Prostate gland (tissue), 2 donors: ENCODE data around the gene LMNB1. TPM values are rescaled to one million over a fixed set of nuclear protein-coding genes. Genes with fewer than 3 reads are reported as not detected.
A peak's percentile ranks its signal among the peaks of the same experiment; 100 is the strongest.

Experiments used
- DNase-seq: peaks from one replicate; pipeline ENCODE4 v3.0.0-alpha.2; 2019; ENCODE audit warnings: low spot score
- H3K27ac ChIP-seq, 2 donors: fragments of 200-600 bp; sonication (generic); 2 replicates each; pipeline ENCODE4 v1.5.1; 2017 to 2019
- H3K27me3 ChIP-seq: fragments of 200-600 bp; sonication (generic); replicated peaks from 2 replicates; pipeline ENCODE4 v1.5.1; 2019; ENCODE audit not compliant: insufficient read depth
- H3K36me3 ChIP-seq, 2 donors: fragments of 200-600 bp; sonication (generic); 1 replicate in 1 of 2; 2 replicates in 1 of 2; pipeline versions ENCODE4 v1.5.1 to v1.8.1; 2017 to 2019
- H3K4me1 ChIP-seq: fragments of 200-600 bp; sonication (generic); replicated peaks from 2 replicates; pipeline ENCODE4 v1.5.1; 2019
- H3K4me3 ChIP-seq, 2 donors: fragments of 200-600 bp; sonication (generic); 2 replicates each; pipeline ENCODE4 v1.5.1; 2017 to 2019
- H3K9me3 ChIP-seq: fragments of 200-600 bp; sonication (generic); 2 replicates; pipeline ENCODE4 v1.5.1; 2017
- CTCF ChIP-seq, 4 experiments: fragments of 200-600 bp in 2 of 4; fragments of 450-650 bp in 2 of 4; sonication (generic) in 2 of 4; IDR thresholded peaks; 1 replicate in 3 of 4; 2 replicates in 1 of 4; pipeline ENCODE4 v1.5.1; 2016 to 2019; ENCODE audit warnings: antibody characterized with exemption in 4 of 4, mild to moderate bottlenecking in 2 of 4, moderate library complexity in 2 of 4
- POLR2A ChIP-seq: fragments of 450-650 bp; IDR thresholded peaks from one replicate; pipeline ENCODE4 v1.6.1; 2016; ENCODE audit warnings: antibody characterized with exemption, mild to moderate bottlenecking
- POLR2AphosphoS5 ChIP-seq: sonication (generic); formaldehyde crosslinking; IDR thresholded peaks from one replicate; pipeline ENCODE4 v1.6.1; 2017; ENCODE audit warnings: antibody characterized with exemption
- WGBS: methylation state at CpG from one replicate; pipeline ENCODE4 v1.1.5; 2018; 5-methylcytosine and 5-hydroxymethylcytosine counted together
- intact Hi-C: fragments of 100-400 bp; cut with DNase I; formaldehyde crosslinking; loops from one replicate; pipeline ENCODE4 v1.14.2; 2022
- total RNA-seq, 2 donors: library from RNA; depleted of rRNA; stranded (reverse); fragments of >200 nt; gene quantifications; one replicate each; pipeline ENCODE4 v1.1.0, GENCODE V29; 2016

Gene LMNB1
- total RNA-seq, 2 donors from 2014 or later: 11.5 to 12.2 TPM

GRCh38 chr5:126847456-126847820, 70.5 kb downstream of the LMNB1 start:
- H3K27ac ChIP-seq: peak overlapping the region in 1 of 2 donors; percentile 7
- intact Hi-C loops: no loop called here

DNA sequence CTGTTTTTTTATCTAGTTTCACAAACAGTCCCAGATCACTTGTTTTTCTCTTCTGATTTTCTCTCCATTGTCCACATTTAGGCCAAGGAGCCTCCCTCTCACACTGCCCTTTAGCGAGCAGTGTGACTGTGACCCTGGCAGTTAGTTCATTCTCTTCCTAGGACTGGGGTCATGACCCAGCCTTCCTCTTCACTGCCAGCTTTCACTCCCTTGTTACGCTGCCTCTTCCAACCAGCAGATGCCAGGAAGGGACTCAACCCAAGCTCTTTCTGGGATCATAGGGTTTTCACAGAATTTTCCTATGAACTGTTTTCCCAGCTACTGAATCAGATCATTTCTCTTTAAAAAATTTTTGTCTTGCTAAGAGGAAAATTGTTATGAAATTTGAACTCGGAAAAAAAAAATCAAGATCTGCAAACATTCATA, 70.9 kb downstream of the LMNB1 start:
- intact Hi-C loops: no loop called here
- no peak overlapping the region for H3K4me3 ChIP-seq
- WGBS: 70% methylated on average over 3 of the region's 3 CpGs

More at GRCh38 chr5:126847456-126847820, 70.5 kb downstream of the LMNB1 start:
- Histone ChIP-seq H3K27me3 (no peaks in the 10 kb centered on the region), H3K4me3 (no peak overlapping the region), H3K4me1 (no peaks in the 10 kb centered on the region), H3K9me3 (no peaks in the 10 kb centered on the region), H3K36me3 (no peaks in the 10 kb centered on the region)
- TF ChIP-seq CTCF (IDR thresholded peaks at IDR 0.05): no peak
- no peak for TF ChIP-seq POLR2A
- no peak for TF ChIP-seq POLR2AphosphoS5
- DNase-seq: no peak
- 77% methylated on average over 4 of the region's 4 CpGs for whole genome bisulfite sequencing

DNA sequence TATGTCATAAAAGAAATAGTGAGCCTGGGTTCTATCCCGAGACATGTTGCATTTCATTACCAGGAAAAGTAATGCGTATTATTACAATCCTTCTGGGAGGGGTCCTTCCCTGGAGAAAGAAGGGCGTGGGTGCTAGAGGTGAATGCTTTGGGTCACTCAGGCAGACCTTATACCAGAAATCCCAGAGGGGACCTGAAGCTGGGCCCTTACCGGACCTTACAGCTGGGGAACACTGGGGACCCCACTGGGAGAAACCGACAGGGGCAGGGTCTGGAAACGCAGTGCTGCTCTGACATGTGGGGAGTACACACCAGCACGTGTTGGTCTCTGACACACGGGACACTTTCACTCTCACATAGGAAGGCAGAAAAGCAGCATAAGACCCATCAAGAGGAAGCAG, 71.3 kb downstream of the LMNB1 start:
- Histone ChIP-seq H3K4me1 (no peaks in the 10 kb centered on the region), H3K27me3 (no peaks in the 10 kb centered on the region), H3K4me3 (no peak overlapping the region), H3K9me3 (no peaks in the 10 kb centered on the region), H3K36me3 (no peaks in the 10 kb centered on the region), H3K27ac (no peak overlapping the region)
- WGBS: 69% methylated on average over 8 of the region's 8 CpGs
- no peak for DNase-seq
- no peak for TF ChIP-seq CTCF (IDR thresholded peaks at IDR 0.05)
- TF ChIP-seq POLR2AphosphoS5: no peak
- TF ChIP-seq POLR2A: no peak
- intact Hi-C loops: no loop called here

More for the DNA sequence above, 70.9 kb downstream of the LMNB1 start:
- Histone ChIP-seq H3K4me1 (no peaks in the 10 kb centered on the region), H3K27me3 (no peaks in the 10 kb centered on the region), H3K27ac (peak overlapping the region in 1 of 2 donors; percentile 7), H3K36me3 (no peaks in the 10 kb centered on the region), H3K9me3 (no peaks in the 10 kb centered on the region)
- no peak for DNase-seq
- TF ChIP-seq POLR2AphosphoS5: no peak
- no peak for TF ChIP-seq POLR2A
- no peak for TF ChIP-seq CTCF (IDR thresholded peaks at IDR 0.05)

DNA sequence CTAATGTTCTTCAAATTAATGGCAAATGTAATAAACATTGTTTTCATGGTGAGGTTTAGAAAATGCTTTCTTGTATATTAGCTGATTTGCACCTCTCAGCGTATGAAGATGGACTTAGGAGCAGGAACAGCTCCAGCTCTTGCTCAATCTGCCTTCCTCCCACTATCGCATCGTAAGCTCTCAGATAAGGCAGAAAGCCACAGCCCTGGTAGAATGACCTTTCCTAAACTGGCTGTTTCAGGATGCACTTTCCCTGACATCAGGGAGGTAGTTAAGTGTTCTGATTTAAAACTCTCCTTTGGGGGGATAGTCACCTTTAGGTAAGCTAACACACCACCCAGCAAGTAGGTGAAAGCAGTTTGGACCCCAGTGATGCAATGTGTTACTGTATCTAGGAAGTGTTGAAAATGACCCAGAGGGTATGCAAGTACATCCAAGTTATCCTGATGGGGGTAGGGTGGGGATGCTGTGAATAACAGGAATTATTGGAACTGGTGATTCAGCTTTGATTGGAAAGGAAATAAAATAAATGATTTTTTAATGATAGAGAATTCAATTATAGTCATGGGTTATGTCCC, 72.3 kb downstream of the LMNB1 start:
- Histone ChIP-seq H3K27me3 (no peaks in the 10 kb centered on the region), H3K9me3 (no peaks in the 10 kb centered on the region), H3K27ac (no peak overlapping the region), H3K36me3 (no peaks in the 10 kb centered on the region), H3K4me3 (no peak overlapping the region), H3K4me1 (no peaks in the 10 kb centered on the region)
- 77% methylated on average over 3 of the region's 3 CpGs for WGBS
- intact Hi-C loops: no loop called here
- DNase-seq: no peak
- no peak for TF ChIP-seq CTCF (IDR thresholded peaks at IDR 0.05)
- no peak for TF ChIP-seq POLR2A
- no peak for TF ChIP-seq POLR2AphosphoS5

- TF ChIP-seq CTCF (IDR thresholded peaks at IDR 0.05) (no peak), POLR2A (no peak), POLR2AphosphoS5 (no peak)
- no peak for DNase-seq
- intact Hi-C loops: no loop called here
- Histone ChIP-seq H3K27ac (no peak overlapping the region), H3K27me3 (no peaks in the 10 kb centered on the region), H3K9me3 (no peaks in the 10 kb centered on the region), H3K36me3 (no peaks in the 10 kb centered on the region), H3K4me3 (no peak overlapping the region), H3K4me1 (no peaks in the 10 kb centered on the region)
- WGBS: 78% methylated on average over 14 of the region's 14 CpGs
Measured at GRCh38 chr5:126851501-126852011, 74.6 kb downstream of the LMNB1 start.
